ENCODE results near the gene OR2AT4.
"Not testable (repeated sequence)": the region's sequence is repeated elsewhere in the genome, so short reads cannot be mapped to it uniquely, and the experiment has no call there.

The OR2AT4 gene

DNA sequence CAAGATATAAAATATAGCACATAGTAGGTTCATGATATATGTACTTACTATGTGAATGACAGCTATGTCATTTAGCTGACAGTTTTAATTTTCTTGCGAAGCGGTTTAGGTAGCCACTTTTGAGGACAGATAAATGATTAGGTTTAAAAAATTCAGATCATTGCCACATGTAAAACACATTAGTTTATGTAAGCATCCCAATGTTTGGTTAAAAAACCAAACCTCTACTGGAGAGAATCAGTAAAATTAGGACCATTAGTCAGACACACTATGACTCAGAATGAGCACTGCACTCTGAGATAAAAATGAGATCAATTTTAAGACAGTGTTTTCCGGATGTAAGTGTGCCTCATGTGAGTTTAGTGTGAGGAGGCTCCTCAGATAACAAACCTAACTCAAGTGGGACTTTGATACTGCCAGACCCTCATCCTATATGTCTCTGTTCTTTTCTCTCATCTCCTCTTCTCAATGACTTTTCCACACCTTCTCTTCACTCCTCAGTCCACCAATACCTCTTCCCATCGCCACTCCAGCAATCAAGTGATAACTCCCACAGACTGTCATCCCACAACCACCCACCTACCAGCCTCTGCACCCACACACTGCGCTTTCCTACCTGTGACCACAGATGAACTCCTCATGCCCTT lies 6.8 kb upstream of the OR2AT4 start:
- DNase-seq (ENCODE audit: low spot score): no peak

DNA sequence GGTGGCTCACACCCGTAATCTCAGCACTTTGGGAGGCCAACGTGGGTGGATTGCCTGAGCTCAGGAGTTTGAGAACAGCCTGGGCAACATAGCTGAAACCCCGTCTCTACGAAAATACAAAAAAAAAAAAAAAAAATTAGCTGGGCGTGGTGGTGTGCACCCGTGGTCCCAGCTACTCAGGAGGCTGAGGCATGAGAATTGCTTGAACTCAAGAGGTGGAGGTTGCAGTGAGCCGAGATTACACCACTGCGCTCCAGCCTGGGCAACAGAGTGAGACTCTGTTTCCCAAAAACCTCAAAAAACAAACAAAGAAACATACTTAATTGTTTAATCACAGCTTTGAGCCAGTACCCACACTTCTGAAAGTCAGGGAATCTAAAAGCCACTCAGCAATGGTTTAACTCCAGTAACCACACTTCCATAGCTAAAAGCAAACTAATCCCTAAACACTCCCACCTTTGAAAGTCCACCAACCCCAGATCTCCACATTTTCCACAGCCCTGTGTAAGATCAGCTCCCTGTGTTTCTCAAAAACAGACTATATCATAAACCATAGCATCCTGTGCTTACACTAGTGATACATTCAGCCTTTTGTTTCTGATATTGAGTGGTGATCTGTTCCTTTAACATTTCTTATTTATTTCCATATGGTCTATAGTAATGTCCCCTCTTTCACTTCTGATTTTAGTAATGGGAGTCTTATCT lies 4.9 kb upstream of the OR2AT4 start:
- DNase-seq (ENCODE audit: low spot score): no peak

- no peak for DNase-seq (ENCODE audit: low spot score)
Measured at GRCh38 chr11:75100314-75100713, 3.6 kb upstream of the OR2AT4 start.

DNA sequence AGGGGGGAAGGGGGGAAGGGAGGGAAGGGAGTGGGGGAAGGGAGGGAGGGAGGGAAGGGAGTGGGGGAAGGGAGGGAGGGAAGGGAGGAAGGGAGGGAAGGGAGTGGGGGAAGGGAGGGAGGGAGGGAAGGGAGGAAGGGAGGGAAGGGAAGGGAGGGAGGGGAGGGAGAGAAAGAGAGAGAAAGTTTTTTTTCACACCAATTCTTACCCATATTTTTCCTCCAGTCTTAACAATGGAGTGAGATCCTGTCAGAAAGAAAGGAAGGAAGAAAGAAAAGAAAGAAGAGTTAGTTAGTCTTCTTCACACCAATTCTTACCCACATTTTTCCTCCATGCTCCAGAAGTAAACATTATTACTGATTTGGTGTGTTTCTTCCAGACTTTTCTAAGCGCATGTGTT lies 3.0 kb upstream of the OR2AT4 start:
- no peak for DNase-seq (ENCODE audit: low spot score)

- not testable (repeated sequence) for DNase-seq (ENCODE audit: low spot score)
Measured at GRCh38 chr11:75098835-75099439, 2.3 kb upstream of the OR2AT4 start.

DNA sequence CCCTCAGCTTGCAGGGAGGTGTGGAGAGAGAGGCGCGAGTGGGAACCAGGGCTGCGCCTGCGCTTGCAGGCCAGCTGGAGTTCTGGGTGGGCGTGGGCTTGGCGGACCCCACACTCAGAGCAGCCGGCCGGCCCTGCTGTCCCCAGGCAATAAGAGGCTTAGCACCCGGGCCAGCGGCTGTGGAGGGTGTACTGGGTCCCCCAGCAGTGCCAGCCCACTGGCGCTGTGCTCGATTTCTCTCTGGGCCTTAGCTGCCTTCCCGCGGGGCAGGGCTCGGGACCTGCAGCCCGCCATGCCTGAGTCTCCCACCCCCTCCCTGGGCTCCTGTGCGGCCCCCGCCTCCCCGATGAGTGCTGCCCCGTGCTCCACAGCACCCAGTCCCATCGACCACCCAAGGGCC lies 1.5 kb upstream of the OR2AT4 start:
- not testable (repeated sequence) for DNase-seq (ENCODE audit: low spot score)

- no peak for DNase-seq (ENCODE audit: low spot score)
Measured at GRCh38 chr11:75097173-75097557, 489 bp upstream of the OR2AT4 start.

DNA sequence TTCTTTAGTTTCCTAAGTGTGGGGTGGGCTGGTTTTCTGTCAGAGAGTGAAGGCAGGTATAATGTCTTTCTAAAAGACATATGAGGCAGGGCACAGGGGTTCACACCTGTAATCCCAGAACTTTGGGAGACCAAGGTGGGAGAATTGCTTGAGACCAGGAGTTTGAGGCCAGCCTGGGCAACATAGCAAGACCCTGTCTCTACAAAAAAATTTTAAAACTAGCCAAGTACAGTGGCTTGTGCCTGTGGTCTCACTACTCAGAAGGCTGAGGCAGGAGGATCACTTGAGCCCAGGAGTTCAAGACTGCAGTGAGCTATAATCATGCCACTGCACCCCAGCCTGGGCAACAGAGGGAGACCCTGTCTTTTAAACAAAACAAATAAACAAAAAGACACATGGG lies 2.3 kb downstream of the OR2AT4 start:
- DNase-seq (ENCODE audit: low spot score): not testable (repeated sequence)

DNA sequence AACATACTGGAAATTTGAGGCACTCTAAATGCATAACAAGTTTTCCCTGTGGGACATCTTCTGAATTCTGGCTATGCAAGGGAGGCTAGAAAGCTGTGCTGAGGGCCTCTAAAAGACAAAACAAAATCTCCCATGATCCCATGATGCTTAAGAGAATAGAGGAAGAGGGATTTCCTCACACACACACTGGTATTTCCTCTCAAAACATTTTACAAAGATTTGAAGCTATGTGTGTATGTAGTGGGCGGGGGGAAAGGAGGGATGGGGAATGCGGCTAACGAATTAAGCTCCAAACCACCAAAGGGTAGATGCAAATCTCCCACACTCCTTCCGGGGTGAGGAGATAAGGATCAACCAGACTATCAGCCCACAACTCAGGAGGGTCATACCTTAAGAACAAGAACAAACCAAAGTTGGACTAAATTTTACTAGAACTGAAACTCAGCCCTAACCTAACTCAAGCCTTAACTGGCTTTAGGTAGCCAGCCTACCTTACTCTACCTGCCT lies 6.0 kb downstream of the OR2AT4 start:
- DNase-seq (ENCODE audit: low spot score): no peak

DNA sequence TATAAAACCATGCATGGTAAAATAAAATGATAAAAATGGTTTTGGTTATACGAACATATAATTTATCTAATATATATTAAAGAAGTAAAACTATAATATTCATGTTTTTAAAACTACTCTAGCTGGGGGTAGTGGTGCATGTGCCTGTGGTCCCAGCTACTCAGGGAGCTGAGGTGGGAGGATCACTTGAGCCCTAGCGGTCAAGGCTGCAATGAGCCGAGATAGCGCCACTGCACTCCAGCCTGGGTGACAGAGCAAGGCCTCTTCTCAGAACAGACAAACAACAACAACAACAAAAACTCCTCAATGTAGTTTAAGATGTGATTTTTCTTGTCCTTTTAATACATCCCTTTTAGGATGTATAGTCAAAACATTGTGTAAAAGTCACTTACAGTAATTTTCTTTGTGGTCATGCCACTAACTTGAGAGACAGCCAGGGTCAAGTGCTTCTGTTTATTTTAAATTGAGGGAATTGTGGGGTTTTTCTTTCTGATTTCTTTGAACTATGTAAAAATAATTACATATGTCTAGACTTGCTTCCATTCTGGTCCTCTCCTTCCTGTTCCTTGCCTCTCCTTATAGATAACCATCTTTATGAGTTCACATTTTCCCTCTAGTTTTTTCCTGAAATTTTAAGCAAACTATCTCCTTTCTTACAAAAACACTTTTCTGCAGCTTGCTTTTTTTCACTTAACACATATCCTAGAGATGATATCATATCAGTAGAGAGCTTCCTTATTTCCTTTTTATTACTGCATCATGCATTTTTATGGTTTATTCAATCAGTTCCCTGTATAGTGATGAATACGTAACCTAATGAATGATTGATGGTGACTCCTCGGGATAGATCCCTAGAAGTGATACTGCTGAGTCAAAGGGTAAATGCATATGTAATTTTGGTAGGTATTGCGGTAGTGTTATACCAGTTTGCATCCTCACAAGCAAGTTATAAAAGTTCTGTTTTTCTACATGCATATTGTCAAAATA lies 9.1 kb downstream of the OR2AT4 start:
- DNase-seq (ENCODE audit: low spot score): no peak

DNA sequence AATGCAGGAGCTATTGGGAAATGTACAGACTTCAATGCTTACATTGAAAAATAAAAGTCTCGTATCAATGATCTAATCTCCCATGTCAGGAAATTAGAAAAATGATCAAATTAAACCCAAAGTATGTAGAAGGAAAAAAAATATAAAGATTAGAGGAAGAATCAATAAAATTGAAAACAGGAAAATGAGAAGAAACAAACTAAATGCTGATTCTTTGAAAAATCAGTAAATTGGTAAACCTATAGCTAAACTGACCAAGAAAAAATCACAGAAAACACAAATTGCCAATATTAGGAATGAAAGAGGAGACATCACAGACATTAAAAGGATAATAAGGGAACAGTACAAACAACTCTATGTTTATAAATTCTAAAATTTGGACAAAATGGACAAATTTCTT lies 11.8 kb downstream of the OR2AT4 start:
- DNase-seq (ENCODE audit: low spot score): no peak

GRCh38 chr11:75083217-75083605 lies 13.5 kb downstream of the OR2AT4 start:
- DNase-seq (ENCODE audit: low spot score): no peak

DNA sequence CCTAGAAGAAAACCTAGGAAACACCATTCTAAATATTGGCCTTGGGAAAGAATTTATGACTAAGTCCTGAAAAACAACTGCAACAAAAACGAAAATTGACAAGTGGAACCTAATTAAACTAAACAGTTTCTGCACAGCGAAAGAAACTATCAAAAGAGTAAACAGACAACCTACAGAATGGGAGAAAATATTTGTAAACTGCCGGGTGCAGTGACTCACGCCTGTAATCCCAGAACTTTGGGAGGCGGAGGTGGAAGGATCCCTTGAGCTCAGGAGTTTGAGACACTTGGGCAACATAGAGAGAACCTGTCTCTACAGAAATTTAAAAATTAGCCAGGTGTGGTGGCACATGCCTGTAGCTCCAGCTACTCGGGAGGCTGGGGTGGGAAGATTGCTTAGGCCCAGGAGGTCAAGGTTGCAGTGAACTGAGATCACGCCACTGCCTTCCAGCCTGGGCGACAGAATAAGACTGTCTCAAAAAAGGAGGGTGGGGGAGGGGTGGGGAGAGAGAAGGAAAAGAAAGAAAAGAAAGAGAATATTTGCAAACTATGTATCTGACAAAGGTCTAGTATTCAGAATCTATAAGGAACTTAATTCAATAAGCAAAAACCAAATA lies 14.0 kb downstream of the OR2AT4 start:
- DNase-seq (ENCODE audit: low spot score): no peak

GRCh38 chr11:75079546-75079945 lies 17.1 kb downstream of the OR2AT4 start:
- no peak for DNase-seq (ENCODE audit: low spot score)

GRCh38 chr11:75078233-75078632 lies 18.4 kb downstream of the OR2AT4 start:
- no peak for DNase-seq (ENCODE audit: low spot score)

DNA sequence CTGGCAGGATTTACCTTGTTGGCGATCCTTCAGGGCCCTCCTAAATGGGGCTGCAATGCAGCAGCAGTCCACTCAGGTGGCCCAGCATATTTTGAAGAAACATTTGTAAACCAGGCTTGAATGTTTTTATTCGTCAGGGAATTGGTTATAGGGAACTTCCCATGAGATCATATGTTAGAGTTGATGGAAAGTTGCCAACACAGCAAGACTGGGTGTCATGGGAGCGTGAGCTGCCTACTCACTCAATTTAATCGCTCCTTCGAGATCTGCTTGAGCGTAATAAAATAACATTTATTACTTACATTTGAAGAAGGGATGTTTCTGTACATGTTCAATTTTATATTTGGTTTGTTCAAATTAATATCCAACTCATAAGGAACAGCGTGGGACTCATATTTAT lies 19.4 kb downstream of the OR2AT4 start:
- no peak for DNase-seq (ENCODE audit: low spot score)

GRCh38 chr11:75076671-75077070 lies 20.0 kb downstream of the OR2AT4 start:
- DNase-seq (ENCODE audit: low spot score): no peak

DNA sequence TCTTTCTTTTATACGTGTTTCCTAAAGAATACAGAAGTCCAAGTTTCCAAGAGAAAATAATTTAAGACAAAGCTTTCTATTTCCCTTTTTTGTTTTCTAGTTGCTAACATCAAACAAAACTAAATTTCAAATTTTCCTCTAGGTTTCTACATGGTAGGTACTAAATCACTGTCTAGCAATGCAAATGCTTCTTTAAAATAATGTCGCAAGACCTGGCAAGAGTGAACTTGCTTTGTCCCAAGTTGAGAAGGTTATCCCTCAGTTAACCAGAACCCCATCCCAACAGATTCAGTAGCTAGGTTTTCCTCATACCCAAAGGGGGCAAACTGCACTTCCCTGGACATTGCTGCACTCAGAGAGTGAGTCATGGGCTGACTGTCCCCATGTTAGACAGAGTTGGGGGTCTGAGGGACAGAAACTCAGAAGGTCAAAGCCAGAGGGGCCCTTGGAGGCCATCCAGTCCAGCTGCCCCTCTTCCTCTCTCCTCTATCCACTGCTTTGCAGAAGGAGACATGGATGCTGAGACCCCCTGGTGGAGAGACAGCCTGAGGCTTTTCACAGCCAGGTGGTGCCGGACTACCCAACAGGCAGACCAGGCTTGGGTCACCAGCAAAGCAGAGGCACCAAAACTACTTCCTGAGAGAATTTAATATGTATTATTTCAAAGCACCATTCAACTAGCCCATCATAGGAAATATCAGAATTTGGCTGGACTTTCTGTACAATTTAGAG lies 23.1 kb downstream of the OR2AT4 start:
- DNase-seq (ENCODE audit: low spot score): no peak

DNA sequence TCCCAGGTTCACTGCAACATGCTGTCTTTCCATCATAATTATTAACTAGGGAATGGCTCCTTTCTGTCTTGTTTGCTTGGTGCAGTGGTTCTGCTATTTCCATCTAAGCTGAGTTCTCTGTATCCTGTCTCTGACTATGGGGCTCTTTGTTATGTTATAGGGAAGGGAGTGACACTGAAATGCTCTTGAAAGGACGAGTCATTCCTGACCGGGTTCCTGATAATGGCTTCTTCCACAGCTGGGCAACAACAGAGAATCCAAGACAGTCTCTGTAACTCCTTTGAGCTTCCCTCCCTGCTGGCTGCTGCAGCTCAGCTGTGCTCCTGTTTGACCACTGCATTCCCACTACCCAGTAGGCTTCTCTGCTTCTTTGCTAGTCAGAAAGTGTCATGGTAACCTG lies 24.1 kb downstream of the OR2AT4 start:
- no peak for DNase-seq (ENCODE audit: low spot score)

DNA sequence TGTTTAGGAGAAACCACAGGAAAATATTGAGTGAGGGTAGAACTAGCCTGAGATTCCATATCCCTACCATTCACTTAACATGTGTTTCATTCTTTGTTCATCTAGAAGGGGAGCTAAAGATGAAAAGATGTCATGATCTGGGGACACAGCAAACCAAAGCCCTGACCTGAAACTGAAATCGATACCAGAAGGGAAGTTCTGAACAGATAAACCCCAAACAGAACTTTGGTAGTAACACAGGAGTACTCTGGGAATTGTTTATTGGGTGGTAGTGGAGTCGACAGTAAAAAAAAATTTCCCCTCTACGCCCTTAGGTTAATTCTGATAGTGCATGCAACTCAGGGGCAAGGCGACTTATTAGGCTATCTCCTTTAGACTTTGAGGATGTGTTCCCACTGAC lies 27.2 kb downstream of the OR2AT4 start:
- no peak for DNase-seq (ENCODE audit: low spot score)

DNA sequence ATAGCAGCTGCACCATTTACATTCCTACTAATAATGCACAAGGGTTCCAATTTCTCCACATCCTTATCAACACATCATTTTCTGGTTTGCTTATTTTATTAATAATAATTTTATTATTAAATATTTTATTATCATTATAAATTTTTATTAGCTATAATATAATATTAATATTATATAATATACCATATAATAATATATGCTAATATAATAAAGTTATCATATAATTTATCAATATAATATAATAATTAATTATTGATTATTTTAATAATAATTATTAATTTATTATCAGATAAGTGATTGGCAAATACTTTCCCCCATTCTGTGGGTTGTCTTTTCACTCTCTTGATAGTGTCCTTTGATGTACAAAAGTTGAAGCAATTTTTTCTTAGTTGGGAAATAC lies 27.7 kb downstream of the OR2AT4 start:
- DNase-seq (ENCODE audit: low spot score): no peak

Data from cerebellar cortex (tissue), 1 donor.